ENCODE results near the gene EFCAB6. TPM values are rescaled to one million over a fixed set of nuclear protein-coding genes. Genes with fewer than 3 reads are reported as not detected.

The EFCAB6 gene
- total and polyA plus RNA-seq, 12 donors: 1.6 to 4.8 (median 2.9) TPM

GRCh38 chr22:43743131-43743530 is 69.0 kb downstream of the EFCAB6 start:
- no peak for DNase-seq
- Histone ChIP-seq H3K4me3 (no peak overlapping the region), H3K4me1 (replicated peaks in 1 of 2) (no peaks in the 10 kb centered on the region), H3K36me3 (replicated peaks in 1 of 2) (no peaks in the 10 kb centered on the region), H3K27ac (no peak overlapping the region), H3K9me3 (replicated peaks in 1 of 3) (no peaks in the 10 kb centered on the region), H3K27me3 (no peaks in the 10 kb centered on the region)
- TF ChIP-seq CTCF (IDR thresholded peaks at IDR 0.05) (no peak), POLR2A (IDR thresholded peaks at IDR 0.05) (no peak)
- 53 to 74% (median 65%) methylated on average over 3 to 4 of the region's 4 CpGs for WGBS, 4 donors
- intact Hi-C loops (cut with DNase I): no loop called here

- no peak overlapping the region for H3K4me3 ChIP-seq
- no peak for TF ChIP-seq CTCF (IDR thresholded peaks at IDR 0.05)
- TF ChIP-seq POLR2A (IDR thresholded peaks at IDR 0.05): no peak
- H3K27me3 ChIP-seq: no peaks in the 10 kb centered on the region
- intact Hi-C loops (cut with DNase I): no loop called here
- no peaks in the 10 kb centered on the region for H3K9me3 ChIP-seq (replicated peaks in 1 of 3)
- DNase-seq: no peak
- H3K4me1 ChIP-seq (replicated peaks in 1 of 2): no peaks in the 10 kb centered on the region
- WGBS, 4 donors: 70 to 88% (median 84%) methylated on average over 8 to 15 of the region's 15 CpGs
- no peak overlapping the region for H3K27ac ChIP-seq
- no peaks in the 10 kb centered on the region for H3K36me3 ChIP-seq (replicated peaks in 1 of 2)
Measured at GRCh38 chr22:43742154-43742950, 69.8 kb downstream of the EFCAB6 start.

GRCh38 chr22:43740587-43741270 is 71.4 kb downstream of the EFCAB6 start:
- no peak for DNase-seq
- H3K27me3 ChIP-seq: no peaks in the 10 kb centered on the region
- H3K27ac ChIP-seq: no peak overlapping the region
- WGBS, 4 donors: 61 to 73% (median 68%) methylated on average over 18 to 19 of the region's 19 CpGs
- no peak for TF ChIP-seq POLR2A (IDR thresholded peaks at IDR 0.05)
- TF ChIP-seq CTCF (IDR thresholded peaks at IDR 0.05): no peak
- no peaks in the 10 kb centered on the region for H3K4me1 ChIP-seq (replicated peaks in 1 of 2)
- no peak overlapping the region for H3K4me3 ChIP-seq
- intact Hi-C loops (cut with DNase I): no loop called here
- H3K36me3 ChIP-seq (replicated peaks in 1 of 2): no peaks in the 10 kb centered on the region
- H3K9me3 ChIP-seq (replicated peaks in 1 of 3): no peaks in the 10 kb centered on the region

GRCh38 chr22:43739851-43740379 is 72.2 kb downstream of the EFCAB6 start:
- no peak for DNase-seq
- H3K9me3 ChIP-seq (replicated peaks in 1 of 3): no peaks in the 10 kb centered on the region
- no peaks in the 10 kb centered on the region for H3K4me1 ChIP-seq (replicated peaks in 1 of 2)
- H3K36me3 ChIP-seq (replicated peaks in 1 of 2): no peaks in the 10 kb centered on the region
- WGBS, 4 donors: 79 to 83% (median 82%) methylated on average over 11 of the region's 11 CpGs
- intact Hi-C loops (cut with DNase I): no loop called here
- no peak overlapping the region for H3K27ac ChIP-seq
- TF ChIP-seq CTCF (IDR thresholded peaks at IDR 0.05) (no peak), POLR2A (IDR thresholded peaks at IDR 0.05) (no peak)
- H3K4me3 ChIP-seq: no peak overlapping the region
- no peaks in the 10 kb centered on the region for H3K27me3 ChIP-seq

All from adrenal gland (tissue), 12 donors.